CD4-positive, CD25-positive, alpha-beta regulatory T cell (primary cell): ENCODE measurements around the gene PLCL1. TPM values are rescaled to one million over a fixed set of nuclear protein-coding genes. Genes with fewer than 3 reads are reported as not detected.

Experiments used
- ATAC-seq, 2 donors: fragments of 150-1000 bp; cut with Tn5 transposase; one replicate each; pipeline ENCODE4 v1.10.0; 2021; ENCODE audit warnings: low read depth in 2 of 2, moderate number of reproducible peaks in 2 of 2, moderate library complexity in 1 of 2
- DNase-seq, 3 donors: peaks; one replicate each; pipeline versions ENCODE4 v3.0.0 to v3.0.0-alpha.2; 2012 to 2022; ENCODE audit warnings: mixed read lengths in 1 of 3
- H3K27ac ChIP-seq: one replicate; pipeline ENCODE4 v1.7.0; 2013; ENCODE audit warnings: mild to moderate bottlenecking, low read length; ENCODE audit not compliant: insufficient read depth, poor library complexity, severe bottlenecking
- H3K27me3 ChIP-seq: one replicate; pipeline ENCODE4 v1.7.0; 2013; ENCODE audit warnings: low read length; ENCODE audit not compliant: control insufficient read depth, insufficient read depth
- H3K36me3 ChIP-seq: one replicate; pipeline ENCODE4 v1.7.0; 2013; ENCODE audit warnings: mild to moderate bottlenecking, low read length, moderate library complexity; ENCODE audit not compliant: control insufficient read depth, insufficient read depth
- H3K4me1 ChIP-seq: 2 replicates; pipeline ENCODE4 v1.7.0; 2013; ENCODE audit warnings: mild to moderate bottlenecking, low read length; ENCODE audit not compliant: insufficient read depth, control insufficient read depth, poor library complexity, severe bottlenecking
- H3K4me3 ChIP-seq: one replicate; pipeline ENCODE4 v1.7.0; 2013; ENCODE audit warnings: low read depth, mild to moderate bottlenecking, low read length, moderate library complexity
- H3K9me3 ChIP-seq, 2 experiments: 1 replicate in 1 of 2; 2 replicates in 1 of 2; pipeline ENCODE4 v1.7.0; 2013; ENCODE audit warnings: low read length in 2 of 2, mild to moderate bottlenecking in 1 of 2, moderate library complexity in 1 of 2; ENCODE audit not compliant: control insufficient read depth in 2 of 2
- H3K27ac Mint-ChIP-seq, 3 donors: one replicate each; pipeline ENCODE4 v1.8.0; 2020 to 2022; ENCODE audit warnings: mild to moderate bottlenecking in 3 of 3, mixed read lengths in 3 of 3, moderate library complexity in 2 of 3
- H3K27me3 Mint-ChIP-seq: one replicate; pipeline ENCODE4 v1.8.0; 2022; ENCODE audit warnings: mild to moderate bottlenecking, mixed read lengths
- H3K36me3 Mint-ChIP-seq: one replicate; pipeline ENCODE4 v1.8.0; 2020; ENCODE audit warnings: mixed read lengths
- H3K4me1 Mint-ChIP-seq, 4 donors: one replicate each; pipeline ENCODE4 v1.8.0; 2020 to 2022; ENCODE audit warnings: mixed read lengths in 4 of 4, mild to moderate bottlenecking in 1 of 4
- H3K4me3 Mint-ChIP-seq, 4 donors: one replicate each; pipeline ENCODE4 v1.8.0; 2020 to 2022; ENCODE audit warnings: mild to moderate bottlenecking in 4 of 4, mixed read lengths in 4 of 4, moderate library complexity in 3 of 4
- H3K9me3 Mint-ChIP-seq, 7 donors: one replicate each; pipeline ENCODE4 v1.8.0; 2020 to 2022; ENCODE audit warnings: mixed read lengths in 7 of 7, mild to moderate bottlenecking in 3 of 7, moderate library complexity in 2 of 7
- polyA plus RNA-seq, 4 donors: library from polyadenylated mRNA; unstranded; fragments of 300-500 nt; fragmentation: Illumina TruSeq; gene quantifications; one replicate each; pipeline ENCODE4 v1.2.3, GENCODE V29; 2021
- total RNA-seq: library from RNA; stranded (reverse); gene quantifications from one replicate; pipeline ENCODE4 v1.2.3, GENCODE V29; 2022

PLCL1 gene
- total and polyA plus RNA-seq, 5 donors from 2014 or later, result 17.3 to 37.8 (median 19.2) TPM

GRCh38 chr2:198117406-198118041, 313.1 kb downstream of the PLCL1 start:
- ATAC-seq, result no peak
- H3K27ac Mint-ChIP-seq, result peak overlapping the region in 1 of 3 donors; percentile 2
- peaks cover 25% of the 10 kb centered on the region for H3K36me3 Mint-ChIP-seq
- peaks cover 0 to 5% (median 0%) of the 10 kb centered on the region in 7 donors for H3K9me3 Mint-ChIP-seq
- Histone ChIP-seq H3K27ac (no peak overlapping the region), H3K36me3 (peaks cover 15% of the 10 kb centered on the region), H3K4me1 (no peaks in the 10 kb centered on the region), H3K9me3 (no peaks in the 10 kb centered on the region), H3K27me3 (no peaks in the 10 kb centered on the region), H3K4me3 (no peak overlapping the region)
- H3K27me3 Mint-ChIP-seq, result no peaks in the 10 kb centered on the region
- peaks cover 8 to 24% (median 19%) of the 10 kb centered on the region in 4 donors for H3K4me1 Mint-ChIP-seq
- peak overlapping the region in 1 of 4 donors; percentile 58 for H3K4me3 Mint-ChIP-seq
- DNase-seq, result no peak

GRCh38 chr2:198127627-198128026, 323.2 kb downstream of the PLCL1 start:
- Histone ChIP-seq H3K9me3 (no peaks in the 10 kb centered on the region), H3K27me3 (no peaks in the 10 kb centered on the region), H3K4me1 (no peaks in the 10 kb centered on the region), H3K27ac (no peak overlapping the region), H3K4me3 (no peak overlapping the region), H3K36me3 (no peaks in the 10 kb centered on the region)
- Mint-ChIP-seq H3K9me3 (no peaks in the 10 kb centered on the region), H3K27ac (no peak overlapping the region), H3K27me3 (no peaks in the 10 kb centered on the region), H3K4me3 (no peak overlapping the region), H3K4me1 (peaks cover 0 to 21% (median 13%) of the 10 kb centered on the region in 4 donors), H3K36me3 (peaks cover 36% of the 10 kb centered on the region)
- DNase-seq, result peak; percentile 13 to 78 (median 61)
- ATAC-seq, result peak; percentile 51 to 66

- Histone ChIP-seq H3K36me3 (no peaks in the 10 kb centered on the region), H3K4me1 (no peaks in the 10 kb centered on the region), H3K9me3 (no peaks in the 10 kb centered on the region), H3K27ac (no peak overlapping the region), H3K4me3 (no peak overlapping the region), H3K27me3 (no peaks in the 10 kb centered on the region)
- H3K9me3 Mint-ChIP-seq, result no peaks in the 10 kb centered on the region
- H3K36me3 Mint-ChIP-seq, result peaks cover 41% of the 10 kb centered on the region
- H3K4me1 Mint-ChIP-seq, result peaks cover 0 to 31% (median 11%) of the 10 kb centered on the region in 4 donors
- H3K27me3 Mint-ChIP-seq, result no peaks in the 10 kb centered on the region
- no peak overlapping the region for H3K27ac Mint-ChIP-seq
- no peak overlapping the region for H3K4me3 Mint-ChIP-seq
- ATAC-seq (no peak), DNase-seq (no peak)
Observed at GRCh38 chr2:198129609-198130008, 325.2 kb downstream of the PLCL1 start.

- Mint-ChIP-seq H3K4me1 (peaks cover 0 to 27% (median 6%) of the 10 kb centered on the region in 4 donors), H3K36me3 (peaks cover 33% of the 10 kb centered on the region), H3K4me3 (no peak overlapping the region), H3K27ac (peak overlapping the region in 1 of 3 donors; percentile 33), H3K9me3 (peaks cover 0 to 1% (median 0%) of the 10 kb centered on the region in 7 donors), H3K27me3 (no peaks in the 10 kb centered on the region)
- Histone ChIP-seq H3K4me3 (no peak overlapping the region), H3K27ac (no peak overlapping the region), H3K4me1 (no peaks in the 10 kb centered on the region), H3K36me3 (peaks cover 3% of the 10 kb centered on the region), H3K9me3 (no peaks in the 10 kb centered on the region), H3K27me3 (no peaks in the 10 kb centered on the region)
- DNase-seq (no peak), ATAC-seq (no peak)
Observed at GRCh38 chr2:198134293-198134955, 330.0 kb downstream of the PLCL1 start.

GRCh38 chr2:198135481-198135934, 331.1 kb downstream of the PLCL1 start:
- Mint-ChIP-seq H3K4me3 (no peak overlapping the region), H3K36me3 (peaks cover 25% of the 10 kb centered on the region), H3K27ac (no peak overlapping the region), H3K9me3 (peaks cover 0 to 1% (median 0%) of the 10 kb centered on the region in 7 donors), H3K4me1 (peaks cover 0 to 19% (median 6%) of the 10 kb centered on the region in 4 donors), H3K27me3 (no peaks in the 10 kb centered on the region)
- H3K4me1 ChIP-seq, result no peaks in the 10 kb centered on the region
- peaks cover 3% of the 10 kb centered on the region for H3K36me3 ChIP-seq
- no peaks in the 10 kb centered on the region for H3K27me3 ChIP-seq
- H3K27ac ChIP-seq, result no peak overlapping the region
- ATAC-seq, result no peak
- no peaks in the 10 kb centered on the region for H3K9me3 ChIP-seq
- no peak for DNase-seq
- H3K4me3 ChIP-seq, result no peak overlapping the region

- H3K4me1 ChIP-seq, result no peaks in the 10 kb centered on the region
- H3K9me3 ChIP-seq, result no peaks in the 10 kb centered on the region
- no peaks in the 10 kb centered on the region for H3K27me3 ChIP-seq
- peaks cover 3% of the 10 kb centered on the region for H3K36me3 ChIP-seq
- no peak overlapping the region for H3K27ac ChIP-seq
- no peak overlapping the region for H3K4me3 ChIP-seq
- H3K27me3 Mint-ChIP-seq, result no peaks in the 10 kb centered on the region
- peaks cover 0 to 1% (median 0%) of the 10 kb centered on the region in 7 donors for H3K9me3 Mint-ChIP-seq
- no peak for ATAC-seq
- no peak for DNase-seq
- H3K36me3 Mint-ChIP-seq, result peaks cover 19% of the 10 kb centered on the region
- H3K4me3 Mint-ChIP-seq, result no peak overlapping the region
- no peak overlapping the region for H3K27ac Mint-ChIP-seq
- H3K4me1 Mint-ChIP-seq, result peaks cover 0 to 19% (median 4%) of the 10 kb centered on the region in 4 donors
Observed at GRCh38 chr2:198136142-198136541, 331.7 kb downstream of the PLCL1 start.

- no peaks in the 10 kb centered on the region for H3K4me1 ChIP-seq
- no peak for ATAC-seq
- no peak overlapping the region for H3K4me3 Mint-ChIP-seq
Observed at GRCh38 chr2:198137733-198138132, 333.3 kb downstream of the PLCL1 start.

More at GRCh38 chr2:198137733-198138132, 333.3 kb downstream of the PLCL1 start:
- Histone ChIP-seq H3K9me3 (no peaks in the 10 kb centered on the region), H3K36me3 (peaks cover 3% of the 10 kb centered on the region), H3K27ac (no peak overlapping the region), H3K27me3 (no peaks in the 10 kb centered on the region), H3K4me3 (no peak overlapping the region)
- H3K27me3 Mint-ChIP-seq, result no peaks in the 10 kb centered on the region
- peaks cover 0 to 19% (median 6%) of the 10 kb centered on the region in 4 donors for H3K4me1 Mint-ChIP-seq
- no peak overlapping the region for H3K27ac Mint-ChIP-seq
- peaks cover 0 to 1% (median 0%) of the 10 kb centered on the region in 7 donors for H3K9me3 Mint-ChIP-seq
- H3K36me3 Mint-ChIP-seq, result peaks cover 8% of the 10 kb centered on the region
- no peak for DNase-seq
